Colonic mucosa (tissue), 4 donors: Measurements from ENCODE around the gene LRRC72. TPM values are rescaled to one million over a fixed set of nuclear protein-coding genes. Genes with fewer than 3 reads are reported as not detected.
"Not testable (repeated sequence)": the region's sequence is repeated elsewhere in the genome, so short reads cannot be mapped to it uniquely, and the experiment has no call there.

Experiments
- DNase-seq: peaks from one replicate; pipeline ENCODE4 v3.0.0-alpha.2; 2020
- H3K27ac ChIP-seq: fragments of 200-600 bp; one replicate; pipeline ENCODE4 v1.8.0; 2021
- H3K27me3 ChIP-seq: fragments of 200-600 bp; one replicate; pipeline ENCODE4 v1.8.0; 2021
- H3K36me3 ChIP-seq: fragments of 200-600 bp; one replicate; pipeline ENCODE4 v1.8.0; 2021
- H3K4me1 ChIP-seq: fragments of 200-600 bp; one replicate; pipeline ENCODE4 v1.8.0; 2021; ENCODE audit warnings: mild to moderate bottlenecking
- H3K4me3 ChIP-seq: fragments of 200-600 bp; one replicate; pipeline ENCODE4 v1.8.0; 2021
- H3K9ac ChIP-seq, 2 donors: one replicate each; pipeline ENCODE4 v1.7.0; 2013; ENCODE audit warnings: control low read depth in 2 of 2, low read depth in 2 of 2, low read length in 2 of 2
- H3K9me3 ChIP-seq: fragments of 200-600 bp; one replicate; pipeline ENCODE4 v1.8.0; 2021
- intact Hi-C: fragments of 100-400 bp; cut with DNase I; formaldehyde crosslinking; loops from one replicate; pipeline ENCODE4 v1.14.1; 2022
- total RNA-seq, 2 donors: library from RNA; stranded (reverse); fragmentation: NEBNext Ultra II Directional in 1 of 2; extraction: Animal tissue kit (Norgen Biotek cat#: 25700) in 1 of 2; gene quantifications; one replicate each; pipeline ENCODE4 v1.2.1, GENCODE V29; 2021
- TF ChIP-seq, protein P1 (sequence below): fragments of 200-600 bp; IDR thresholded peaks from one replicate; pipeline ENCODE4 v1.8.0; 2022; ENCODE audit warnings: antibody characterized with exemption, mild to moderate bottlenecking
- donor health status: healthy.
- donor health status: DM: no; HTN: no; CAD: no.
- donor health status: DM: no; HTN: no; CAD: no.

LRRC72 gene
- total RNA-seq, 2 donors from 2014 or later: not detected

GRCh38 chr7:16514271-16514670, 12.4 kb upstream of the LRRC72 start:
- no peaks in the 10 kb centered on the region for H3K9me3 ChIP-seq
- no peaks in the 10 kb centered on the region for H3K27me3 ChIP-seq
- H3K36me3 ChIP-seq: no peaks in the 10 kb centered on the region
- H3K9ac ChIP-seq: no peak overlapping the region
- no peak overlapping the region for H3K27ac ChIP-seq
- intact Hi-C loops: no loop called here
- H3K4me3 ChIP-seq: no peak overlapping the region
- H3K4me1 ChIP-seq: no peaks in the 10 kb centered on the region
- no peak for DNase-seq
- TF ChIP-seq, protein P1, sequence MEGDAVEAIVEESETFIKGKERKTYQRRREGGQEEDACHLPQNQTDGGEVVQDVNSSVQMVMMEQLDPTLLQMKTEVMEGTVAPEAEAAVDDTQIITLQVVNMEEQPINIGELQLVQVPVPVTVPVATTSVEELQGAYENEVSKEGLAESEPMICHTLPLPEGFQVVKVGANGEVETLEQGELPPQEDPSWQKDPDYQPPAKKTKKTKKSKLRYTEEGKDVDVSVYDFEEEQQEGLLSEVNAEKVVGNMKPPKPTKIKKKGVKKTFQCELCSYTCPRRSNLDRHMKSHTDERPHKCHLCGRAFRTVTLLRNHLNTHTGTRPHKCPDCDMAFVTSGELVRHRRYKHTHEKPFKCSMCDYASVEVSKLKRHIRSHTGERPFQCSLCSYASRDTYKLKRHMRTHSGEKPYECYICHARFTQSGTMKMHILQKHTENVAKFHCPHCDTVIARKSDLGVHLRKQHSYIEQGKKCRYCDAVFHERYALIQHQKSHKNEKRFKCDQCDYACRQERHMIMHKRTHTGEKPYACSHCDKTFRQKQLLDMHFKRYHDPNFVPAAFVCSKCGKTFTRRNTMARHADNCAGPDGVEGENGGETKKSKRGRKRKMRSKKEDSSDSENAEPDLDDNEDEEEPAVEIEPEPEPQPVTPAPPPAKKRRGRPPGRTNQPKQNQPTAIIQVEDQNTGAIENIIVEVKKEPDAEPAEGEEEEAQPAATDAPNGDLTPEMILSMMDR: no peak

GRCh38 chr7:16514729-16515128, 11.9 kb upstream of the LRRC72 start:
- Histone ChIP-seq H3K4me3 (no peak overlapping the region), H3K9me3 (no peaks in the 10 kb centered on the region), H3K27me3 (no peaks in the 10 kb centered on the region), H3K36me3 (no peaks in the 10 kb centered on the region), H3K9ac (no peak overlapping the region), H3K27ac (no peak overlapping the region), H3K4me1 (no peaks in the 10 kb centered on the region)
- intact Hi-C loops: no loop called here
- TF ChIP-seq, protein P1: no peak
- DNase-seq: no peak

DNA sequence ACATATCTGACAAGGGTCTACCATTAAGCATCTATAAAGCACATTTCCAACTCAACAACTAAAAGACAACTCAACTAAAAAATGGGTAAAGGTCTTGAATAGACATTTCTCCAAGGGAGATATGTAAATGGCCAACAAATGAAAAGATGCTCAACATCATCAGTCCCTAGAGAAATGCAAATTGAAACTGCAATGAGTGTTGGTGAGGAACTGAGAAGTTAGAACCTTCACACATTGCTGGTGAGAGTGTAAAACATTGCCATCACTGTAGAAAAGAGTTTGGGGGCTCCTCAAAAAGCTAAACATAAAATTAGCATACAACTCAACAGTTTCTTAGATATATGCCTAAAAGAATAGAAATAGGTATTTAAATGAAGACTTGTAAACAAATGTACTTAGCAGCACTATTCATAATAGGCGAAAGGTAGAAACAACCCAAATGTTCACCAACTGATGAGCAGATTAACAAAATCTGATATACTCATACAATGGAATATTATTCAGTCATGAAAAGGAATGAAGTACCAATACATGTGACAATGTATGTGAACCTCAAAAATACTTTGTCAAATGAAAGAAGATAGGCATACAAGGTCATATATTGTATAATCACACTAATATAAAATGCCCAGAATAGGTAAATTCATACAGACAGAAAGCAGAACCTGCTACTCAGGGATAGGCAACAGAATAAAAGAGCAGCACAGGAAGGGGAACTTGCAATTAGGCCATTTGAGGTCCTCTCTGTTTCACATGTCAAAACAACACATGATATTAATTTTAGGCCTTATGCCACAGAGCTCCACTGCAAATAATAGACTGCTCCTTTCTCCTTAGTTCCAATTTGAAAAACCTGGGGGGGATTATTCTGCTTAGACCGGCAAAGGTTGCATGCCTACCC, 10.6 kb upstream of the LRRC72 start:
- Histone ChIP-seq H3K4me3 (no peak overlapping the region), H3K36me3 (no peaks in the 10 kb centered on the region), H3K4me1 (no peaks in the 10 kb centered on the region), H3K9me3 (no peaks in the 10 kb centered on the region), H3K9ac (no peak overlapping the region), H3K27me3 (no peaks in the 10 kb centered on the region), H3K27ac (no peak overlapping the region)
- DNase-seq: no peak
- intact Hi-C loops: no loop called here
- TF ChIP-seq, protein P1: no peak

DNA sequence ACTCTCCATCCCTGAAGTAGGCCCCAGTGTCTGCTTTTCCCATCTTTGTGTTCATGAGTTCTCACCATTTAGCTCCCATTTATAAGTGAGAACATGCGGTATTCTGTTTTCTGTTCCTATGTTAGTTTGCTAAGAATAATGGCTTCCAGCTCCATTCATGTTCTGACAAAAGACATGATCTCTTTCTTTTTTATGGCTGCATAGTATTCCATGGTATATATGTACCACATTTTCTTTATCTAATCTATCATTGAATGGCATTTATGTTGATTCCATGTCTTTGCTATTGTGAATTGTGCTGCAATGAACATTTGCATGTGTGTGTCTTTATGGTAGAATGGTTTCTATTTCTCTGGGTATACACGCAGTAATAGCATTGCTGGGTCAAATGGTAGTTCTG, 6.6 kb upstream of the LRRC72 start:
- H3K27ac ChIP-seq, H3K4me1 ChIP-seq, intact Hi-C loops, H3K36me3 ChIP-seq, H3K4me3 ChIP-seq, H3K27me3 ChIP-seq, H3K9me3 ChIP-seq, H3K9ac ChIP-seq, DNase-seq: not testable (repeated sequence)

DNA sequence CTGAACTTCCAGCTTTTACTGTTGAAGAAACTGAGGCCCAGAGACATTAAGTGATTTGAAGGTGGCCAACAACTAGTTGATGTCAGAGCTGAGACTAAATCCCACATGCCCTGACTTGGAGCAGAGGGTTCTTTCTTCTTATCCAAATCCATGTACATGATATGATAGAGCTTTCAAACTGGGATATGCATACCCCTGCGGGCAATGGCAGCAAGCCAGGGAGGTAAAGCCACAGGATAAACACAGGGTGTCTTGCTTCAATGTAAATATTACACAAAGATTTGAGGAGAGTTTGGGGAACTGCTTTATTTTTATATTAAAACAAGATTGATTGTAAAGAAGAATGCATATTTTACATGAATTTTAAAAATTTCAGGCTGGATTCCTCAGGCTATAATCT, 2.3 kb upstream of the LRRC72 start:
- no peak for DNase-seq
- intact Hi-C loops: no loop called here
- Histone ChIP-seq H3K27me3 (no peaks in the 10 kb centered on the region), H3K9ac (no peak overlapping the region), H3K4me1 (no peaks in the 10 kb centered on the region), H3K9me3 (no peaks in the 10 kb centered on the region), H3K36me3 (no peaks in the 10 kb centered on the region), H3K27ac (no peak overlapping the region), H3K4me3 (no peak overlapping the region)
- TF ChIP-seq, protein P1: no peak

DNA sequence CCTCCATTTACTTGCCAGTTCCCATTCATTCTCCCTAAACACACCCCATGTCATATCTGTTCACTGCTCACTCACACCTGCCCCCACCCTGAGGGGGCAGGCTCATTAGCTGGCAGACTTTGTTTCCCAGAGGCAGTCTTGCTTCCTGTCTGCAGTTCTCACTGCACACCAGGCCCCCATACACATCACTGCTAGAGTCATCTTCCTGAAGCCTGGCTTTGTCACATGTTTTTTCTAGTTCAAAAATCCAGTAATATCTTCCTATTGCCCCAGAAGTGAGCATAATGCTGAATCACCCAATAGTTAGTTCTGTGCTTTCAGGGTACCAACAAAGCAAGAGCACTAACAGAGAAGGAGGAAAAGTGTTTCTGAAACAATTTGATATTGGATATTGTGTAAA, 1.9 kb downstream of the LRRC72 start:
- intact Hi-C loops: no loop called here
- DNase-seq: no peak
- no peak overlapping the region for H3K9ac ChIP-seq
- TF ChIP-seq, protein P1: no peak
- H3K27ac ChIP-seq: no peak overlapping the region
- no peak overlapping the region for H3K4me3 ChIP-seq
- H3K4me1 ChIP-seq: no peaks in the 10 kb centered on the region
- no peaks in the 10 kb centered on the region for H3K9me3 ChIP-seq
- no peaks in the 10 kb centered on the region for H3K36me3 ChIP-seq
- H3K27me3 ChIP-seq: no peaks in the 10 kb centered on the region
